ENCODE results near the gene RSF1.

DNA sequence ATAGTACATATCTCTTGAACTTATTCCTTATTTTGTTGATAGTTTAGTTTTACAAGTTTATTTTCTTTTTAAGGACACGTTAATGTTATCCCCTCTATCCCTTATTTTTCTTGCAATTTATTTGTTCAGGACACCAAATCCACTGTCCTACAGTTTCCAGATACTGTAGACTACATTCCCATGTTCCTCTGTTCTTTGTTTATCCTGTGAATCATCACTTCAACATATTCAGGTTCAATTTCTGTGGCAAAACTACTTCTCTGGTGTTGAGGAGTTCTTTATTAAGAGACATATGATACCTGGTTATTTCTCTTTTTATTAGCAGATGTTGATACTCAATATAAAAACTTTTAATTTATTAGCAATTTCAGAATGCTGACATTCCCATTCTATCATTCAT lies 110.2 kb downstream of the RSF1 start:
- TF ChIP-seq, protein P1, sequence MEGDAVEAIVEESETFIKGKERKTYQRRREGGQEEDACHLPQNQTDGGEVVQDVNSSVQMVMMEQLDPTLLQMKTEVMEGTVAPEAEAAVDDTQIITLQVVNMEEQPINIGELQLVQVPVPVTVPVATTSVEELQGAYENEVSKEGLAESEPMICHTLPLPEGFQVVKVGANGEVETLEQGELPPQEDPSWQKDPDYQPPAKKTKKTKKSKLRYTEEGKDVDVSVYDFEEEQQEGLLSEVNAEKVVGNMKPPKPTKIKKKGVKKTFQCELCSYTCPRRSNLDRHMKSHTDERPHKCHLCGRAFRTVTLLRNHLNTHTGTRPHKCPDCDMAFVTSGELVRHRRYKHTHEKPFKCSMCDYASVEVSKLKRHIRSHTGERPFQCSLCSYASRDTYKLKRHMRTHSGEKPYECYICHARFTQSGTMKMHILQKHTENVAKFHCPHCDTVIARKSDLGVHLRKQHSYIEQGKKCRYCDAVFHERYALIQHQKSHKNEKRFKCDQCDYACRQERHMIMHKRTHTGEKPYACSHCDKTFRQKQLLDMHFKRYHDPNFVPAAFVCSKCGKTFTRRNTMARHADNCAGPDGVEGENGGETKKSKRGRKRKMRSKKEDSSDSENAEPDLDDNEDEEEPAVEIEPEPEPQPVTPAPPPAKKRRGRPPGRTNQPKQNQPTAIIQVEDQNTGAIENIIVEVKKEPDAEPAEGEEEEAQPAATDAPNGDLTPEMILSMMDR (IDR thresholded peaks at IDR 0.05): no peak
- TF ChIP-seq POLR2A (IDR thresholded peaks at IDR 0.05): no peak
